ENCODE data around the gene TMEM270.
A peak's percentile ranks its signal among the peaks of the same experiment; 100 is the strongest.

TMEM270 gene

GRCh38 chr7:73894733-73895551, 34.0 kb downstream of the TMEM270 start:
- peak; percentile 14 for TF ChIP-seq CTCF (conservative IDR thresholded peaks at IDR 0.05; ENCODE audit: control insufficient read depth, insufficient read depth, low read depth, low read length)
- H3K4me3 ChIP-seq (ENCODE audit: control insufficient read depth, low read depth, low read length): no peak overlapping the region
- peak; percentile 98 for DNase-seq (ENCODE audit: low read depth)

- no peak for DNase-seq (ENCODE audit: low read depth)
- no peak for TF ChIP-seq CTCF (conservative IDR thresholded peaks at IDR 0.05; ENCODE audit: control insufficient read depth, insufficient read depth, low read depth, low read length)
- no peak overlapping the region for H3K4me3 ChIP-seq (ENCODE audit: control insufficient read depth, low read depth, low read length)
Measured at GRCh38 chr7:73895626-73896025, 34.7 kb downstream of the TMEM270 start.

- peak; percentile 82 for DNase-seq (ENCODE audit: low read depth)
- TF ChIP-seq CTCF (conservative IDR thresholded peaks at IDR 0.05; ENCODE audit: control insufficient read depth, insufficient read depth, low read depth, low read length): no peak
- no peak overlapping the region for H3K4me3 ChIP-seq (ENCODE audit: control insufficient read depth, low read depth, low read length)
Measured at GRCh38 chr7:73896454-73896853, 35.5 kb downstream of the TMEM270 start.

- DNase-seq (ENCODE audit: low read depth): peak; percentile 95
- no peak for TF ChIP-seq CTCF (conservative IDR thresholded peaks at IDR 0.05; ENCODE audit: control insufficient read depth, insufficient read depth, low read depth, low read length)
- no peak overlapping the region for H3K4me3 ChIP-seq (ENCODE audit: control insufficient read depth, low read depth, low read length)
Measured at GRCh38 chr7:73899731-73900142, 38.8 kb downstream of the TMEM270 start.

GRCh38 chr7:73900286-73900685, 39.3 kb downstream of the TMEM270 start:
- no peak for TF ChIP-seq CTCF (conservative IDR thresholded peaks at IDR 0.05; ENCODE audit: control insufficient read depth, insufficient read depth, low read depth, low read length)
- no peak overlapping the region for H3K4me3 ChIP-seq (ENCODE audit: control insufficient read depth, low read depth, low read length)
- DNase-seq (ENCODE audit: low read depth): peak; percentile 51

GRCh38 chr7:73901231-73901822, 40.4 kb downstream of the TMEM270 start:
- no peak for TF ChIP-seq CTCF (conservative IDR thresholded peaks at IDR 0.05; ENCODE audit: control insufficient read depth, insufficient read depth, low read depth, low read length)
- no peak overlapping the region for H3K4me3 ChIP-seq (ENCODE audit: control insufficient read depth, low read depth, low read length)
- no peak for DNase-seq (ENCODE audit: low read depth)
